NCI-H2107 treated with DMSO at 0.1 percent for 48 hours (cell line): Measurements from ENCODE around the gene HEMK1.

ENCODE experiments used
- DNase-seq: peaks from one replicate; lab custom pipeline; 2025; ENCODE audit not compliant: unreplicated experiment; lab: John Stamatoyannopoulos, UW

The HEMK1 gene, protein sequence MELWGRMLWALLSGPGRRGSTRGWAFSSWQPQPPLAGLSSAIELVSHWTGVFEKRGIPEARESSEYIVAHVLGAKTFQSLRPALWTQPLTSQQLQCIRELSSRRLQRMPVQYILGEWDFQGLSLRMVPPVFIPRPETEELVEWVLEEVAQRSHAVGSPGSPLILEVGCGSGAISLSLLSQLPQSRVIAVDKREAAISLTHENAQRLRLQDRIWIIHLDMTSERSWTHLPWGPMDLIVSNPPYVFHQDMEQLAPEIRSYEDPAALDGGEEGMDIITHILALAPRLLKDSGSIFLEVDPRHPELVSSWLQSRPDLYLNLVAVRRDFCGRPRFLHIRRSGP

GRCh38 chr3:50568947-50569749 is at the start of gene HEMK1:
TSS of gene HEMK1 (plus strand) at chr3:50569522. CDS start at chr3:50571105, 1,583 bp downstream.
- DNase-seq: peak; percentile 53

DNA sequence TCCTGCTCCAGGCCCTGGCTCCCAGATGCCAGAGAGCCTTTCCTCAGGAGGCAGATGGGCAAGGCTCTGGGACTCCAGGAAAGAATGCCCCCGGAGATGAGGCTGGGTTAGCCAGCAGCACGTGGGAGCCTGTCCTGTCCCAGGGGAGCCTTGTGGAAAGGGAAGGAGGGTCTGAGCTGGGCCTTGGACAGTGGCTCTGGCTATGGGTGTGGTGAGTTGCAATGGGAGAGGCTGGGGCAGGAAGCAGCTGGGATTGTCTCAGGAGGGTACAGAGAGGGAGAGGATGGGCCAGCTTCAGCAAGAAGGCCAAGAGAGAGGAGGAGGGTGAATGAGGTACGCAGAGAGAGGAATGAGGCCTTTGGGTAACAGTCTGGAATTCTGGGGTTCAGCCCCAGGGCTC is 48.5 kb upstream of the HEMK1 start:
- DNase-seq: no peak

GRCh38 chr3:50521572-50521971 is 47.8 kb upstream of the HEMK1 start:
- DNase-seq: no peak

- no peak for DNase-seq
Measured at GRCh38 chr3:50523279-50523811, 46.0 kb upstream of the HEMK1 start.

DNA sequence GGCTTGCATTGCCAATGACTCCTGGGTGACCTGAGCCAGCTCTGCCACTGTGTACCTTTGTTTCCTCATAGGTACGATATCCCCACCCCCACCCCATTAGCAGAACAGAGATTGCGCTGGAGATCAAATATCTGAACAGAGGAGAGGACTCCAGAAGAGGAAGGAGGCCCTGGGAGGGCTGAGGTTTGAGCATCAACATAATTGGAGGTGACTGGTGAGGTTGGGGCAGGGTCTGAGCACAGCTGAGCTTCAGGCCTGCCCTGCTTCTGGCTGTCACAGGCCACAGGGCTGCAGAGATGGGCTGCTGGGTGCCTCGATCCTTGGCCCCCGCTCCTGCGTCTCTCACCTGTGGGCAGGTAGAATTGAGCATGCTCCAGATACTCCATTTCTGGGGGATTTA is 44.6 kb upstream of the HEMK1 start:
- no peak for DNase-seq

DNA sequence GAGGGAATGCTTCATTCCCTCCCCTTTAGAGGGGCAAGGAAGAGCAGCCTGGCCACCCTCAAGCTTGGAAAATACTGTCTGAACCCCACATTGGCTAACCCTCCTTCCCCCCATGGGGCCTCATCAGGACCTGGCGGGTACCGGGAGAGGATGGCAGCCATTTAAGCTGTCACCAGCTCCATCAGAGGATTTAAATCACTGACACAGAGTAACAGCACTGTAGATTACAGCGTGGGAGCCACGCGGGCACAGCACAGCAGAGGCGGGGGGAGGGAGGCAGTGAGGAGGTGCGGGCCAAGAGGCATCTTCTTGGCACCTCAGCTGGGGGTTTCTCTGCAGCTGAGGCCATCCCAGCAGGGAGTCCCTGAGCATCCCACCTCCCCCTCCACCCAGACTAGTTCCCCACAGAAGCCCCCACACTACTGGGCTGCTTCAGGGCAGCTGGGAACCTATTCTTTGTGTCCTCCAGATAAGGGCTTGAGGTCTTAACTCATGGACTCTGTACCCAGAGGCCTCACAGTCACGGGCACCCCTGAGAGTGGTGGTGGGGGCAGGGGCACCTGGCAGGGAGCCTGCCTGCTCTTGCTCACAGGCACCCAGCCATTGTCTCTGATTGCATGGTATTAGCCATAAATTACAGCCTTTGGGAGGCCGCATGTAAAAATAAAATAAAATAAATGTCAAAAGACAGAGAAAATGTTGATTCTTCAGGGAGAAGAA is 44.0 kb upstream of the HEMK1 start:
- DNase-seq: no peak

DNA sequence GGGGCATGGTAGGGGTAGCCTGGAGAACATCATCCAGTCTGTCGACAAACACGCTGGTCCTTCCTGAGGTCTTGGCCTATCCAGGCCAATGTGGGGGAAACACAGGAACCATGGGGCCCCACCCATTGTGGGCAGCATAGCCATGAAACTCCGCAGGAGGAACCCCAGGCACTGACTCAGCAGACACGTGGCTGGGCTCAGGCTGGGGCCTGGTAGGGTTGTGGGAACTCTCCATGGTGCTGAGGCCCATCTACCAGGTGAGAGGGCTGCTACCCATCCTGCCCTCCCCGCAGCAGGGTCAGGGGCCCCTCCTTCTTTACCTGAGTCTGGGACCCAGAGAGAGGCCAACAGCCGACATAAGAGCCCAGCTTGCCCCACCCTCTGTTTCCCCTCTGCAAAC is 43.3 kb upstream of the HEMK1 start:
- DNase-seq: no peak

GRCh38 chr3:50530001-50530970 is 39.0 kb upstream of the HEMK1 start:
- no peak for DNase-seq

DNA sequence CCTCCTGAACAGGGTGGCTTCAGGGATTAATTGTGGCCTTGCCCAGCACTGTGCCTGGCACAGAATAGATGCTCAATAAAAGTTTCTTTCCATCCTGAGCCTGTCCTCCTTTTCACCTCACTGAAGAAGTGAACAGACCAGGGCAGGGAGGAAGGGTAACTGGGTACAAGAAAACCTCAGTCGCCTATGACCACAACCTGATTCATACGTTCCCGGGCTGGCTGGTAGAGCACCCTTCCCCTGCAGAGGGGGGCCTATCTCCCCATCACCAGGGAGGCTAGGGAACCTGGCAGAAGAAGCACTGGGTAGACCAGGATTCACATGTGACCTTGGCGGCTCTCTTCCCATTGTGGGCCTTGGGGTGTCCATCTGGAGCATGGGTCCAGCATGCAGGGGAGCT is 38.1 kb upstream of the HEMK1 start:
- no peak for DNase-seq

DNA sequence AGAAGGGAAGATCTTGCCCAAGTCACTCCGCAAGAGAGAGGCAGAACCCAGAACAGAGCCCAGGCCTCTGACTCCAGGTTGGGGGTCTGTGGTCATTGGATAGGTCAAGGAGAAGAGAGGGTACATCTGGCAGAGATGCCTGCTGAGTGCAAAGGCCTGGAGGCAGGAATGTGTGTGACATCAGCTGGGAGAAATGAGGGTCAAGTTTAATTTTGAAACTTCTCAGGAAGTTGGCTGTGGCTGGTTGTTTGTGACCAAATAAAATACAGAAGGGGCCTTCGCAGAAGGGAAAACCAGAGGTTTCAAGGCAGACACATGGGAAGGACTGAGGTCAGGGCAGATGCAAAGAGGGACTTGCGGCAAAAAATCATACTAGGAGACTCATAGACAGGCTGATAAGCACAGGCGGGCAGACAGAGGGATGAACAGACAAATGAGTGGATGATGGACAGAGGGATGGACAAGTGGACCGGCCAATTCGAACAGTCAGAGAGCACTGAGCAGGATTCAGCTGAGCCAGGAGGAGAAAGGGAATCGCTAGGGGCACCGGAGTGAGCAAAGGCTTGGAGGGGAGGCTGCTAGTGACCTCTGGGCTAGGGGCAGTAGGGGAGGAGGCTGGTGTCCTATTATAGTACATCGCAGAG is 37.1 kb upstream of the HEMK1 start:
- DNase-seq: no peak

GRCh38 chr3:50533316-50533715 is 36.0 kb upstream of the HEMK1 start:
- DNase-seq: no peak

GRCh38 chr3:50533807-50534461 is 35.4 kb upstream of the HEMK1 start:
- no peak for DNase-seq

- DNase-seq: no peak
Measured at GRCh38 chr3:50534681-50535330, 34.5 kb upstream of the HEMK1 start.

- DNase-seq: no peak
Measured at GRCh38 chr3:50536471-50537180, 32.7 kb upstream of the HEMK1 start.

DNA sequence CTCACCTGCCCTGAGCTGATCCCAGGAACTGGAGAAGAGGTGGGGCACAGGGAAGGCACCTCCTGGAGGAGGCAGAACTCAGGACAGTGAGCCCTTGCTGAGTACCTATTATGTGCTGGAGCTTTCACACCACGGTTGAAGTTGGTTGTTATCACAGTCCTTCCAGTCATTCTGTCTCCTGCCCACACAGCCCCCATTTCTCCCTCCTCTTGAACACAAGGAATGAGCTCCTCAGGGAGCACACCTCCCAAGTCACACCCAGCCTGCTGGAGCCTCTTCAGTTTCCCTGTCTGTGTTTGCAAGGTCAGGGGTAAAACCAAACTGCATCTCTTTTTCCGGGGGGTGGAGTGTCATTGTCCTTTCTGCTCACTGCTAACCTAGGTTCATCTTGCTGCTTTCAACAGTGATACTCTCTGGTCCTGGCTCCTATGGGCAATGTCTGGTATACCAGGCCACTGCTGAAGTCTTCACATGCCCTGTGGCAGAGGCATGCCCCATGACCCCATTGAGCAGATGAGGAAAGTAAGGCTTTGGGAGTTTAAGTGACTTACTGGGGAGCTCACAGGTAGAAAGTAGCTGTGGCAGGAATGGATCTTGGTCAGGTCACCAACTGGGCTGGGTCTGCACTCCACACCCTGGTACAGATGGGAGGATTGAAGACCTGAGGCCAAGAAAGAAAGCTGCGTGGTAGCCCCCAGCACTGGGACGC is 31.7 kb upstream of the HEMK1 start:
- no peak for DNase-seq

DNA sequence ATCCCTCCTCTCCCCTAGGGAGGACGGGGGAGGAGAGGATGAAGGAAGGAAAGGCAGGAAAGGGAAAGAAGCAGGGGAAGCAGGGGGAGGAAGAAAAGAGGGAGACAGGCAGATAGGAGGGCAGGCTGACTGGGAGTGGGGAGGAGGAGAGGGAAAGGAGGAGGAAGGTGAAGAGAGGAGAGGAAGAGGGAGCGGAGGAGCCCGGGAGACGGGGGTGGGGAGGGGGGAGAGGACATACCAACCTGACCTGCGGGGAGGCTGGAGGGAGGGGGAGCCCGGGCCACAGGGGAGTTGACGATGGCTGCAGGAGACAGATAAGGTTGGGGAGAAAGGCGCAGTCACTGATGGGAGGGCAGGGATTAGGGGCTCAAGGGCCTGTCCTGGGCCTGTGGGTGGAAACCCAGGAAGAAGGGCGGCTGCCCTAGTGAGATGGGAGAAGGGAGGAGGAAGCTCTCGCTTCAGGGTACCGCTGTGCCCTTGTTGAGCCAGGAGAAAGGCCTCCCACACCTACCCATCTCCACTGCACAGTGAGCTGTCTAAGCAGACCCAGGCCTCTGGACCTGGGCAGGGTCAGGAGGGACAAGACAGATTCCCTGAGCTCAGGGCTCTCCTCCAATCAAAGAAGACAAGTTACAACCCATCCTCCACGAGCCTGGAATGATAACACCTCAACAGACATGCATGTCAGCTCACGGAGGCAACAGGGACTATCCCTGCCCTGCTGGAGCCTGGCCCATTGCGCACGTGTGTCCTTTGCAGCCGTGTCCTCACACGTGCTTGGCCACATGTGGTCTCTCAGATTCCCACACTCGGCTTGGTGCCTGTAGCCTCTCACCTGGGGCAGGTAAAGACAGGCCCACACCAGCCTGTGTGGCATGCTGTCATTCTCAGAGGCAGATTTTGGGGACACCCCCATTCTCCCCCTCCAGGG is 29.7 kb upstream of the HEMK1 start:
- DNase-seq: no peak
